Thyroid gland (tissue), 4 donors: ENCODE results near the gene ABR.

Source experiments
- POLR2A ChIP-seq, 2 donors: fragments of 450-650 bp; IDR thresholded peaks; one replicate each; pipeline ENCODE4 v1.6.1; 2017; ENCODE audit warnings: antibody characterized with exemption in 2 of 2, mild to moderate bottlenecking in 2 of 2, moderate library complexity in 1 of 2
- TF ChIP-seq, protein P1 (sequence below), 6 experiments: fragments of 200-600 bp in 3 of 6; fragments of 450-650 bp in 3 of 6; sonication (generic) in 3 of 6; IDR thresholded peaks; one replicate each; pipeline ENCODE4 v1.5.1; 2016 to 2019; ENCODE audit warnings: antibody characterized with exemption in 6 of 6, mild to moderate bottlenecking in 2 of 6, inconsistent platforms in 1 of 6, moderate library complexity in 1 of 6

DNA sequence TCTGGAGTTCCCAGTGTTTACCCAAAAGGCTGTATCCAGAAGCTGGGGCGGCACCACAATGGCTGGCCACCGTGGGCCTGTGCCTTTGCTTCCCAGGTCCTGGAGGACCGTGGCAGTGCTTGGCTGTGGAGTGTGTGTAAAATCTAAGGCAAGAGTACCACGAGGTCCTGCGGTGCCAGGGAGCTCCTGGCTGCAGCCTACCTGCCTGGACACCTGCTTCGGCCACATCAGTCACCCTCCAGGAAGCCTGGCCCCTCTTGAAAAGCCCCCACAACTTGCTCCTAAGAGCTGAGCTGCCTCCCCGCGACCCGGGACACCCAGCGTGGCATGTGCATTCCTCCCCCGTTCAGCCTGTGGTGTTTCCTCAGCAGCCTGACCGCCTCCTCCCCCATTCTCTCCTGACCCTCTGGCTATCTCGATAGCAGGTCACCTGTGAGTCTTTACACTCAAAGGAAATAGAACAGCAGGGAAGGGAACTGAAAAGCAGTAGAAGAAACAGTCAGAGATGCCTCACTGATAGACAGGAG, 174.9 kb downstream of the ABR start:
- TF ChIP-seq, protein P1, sequence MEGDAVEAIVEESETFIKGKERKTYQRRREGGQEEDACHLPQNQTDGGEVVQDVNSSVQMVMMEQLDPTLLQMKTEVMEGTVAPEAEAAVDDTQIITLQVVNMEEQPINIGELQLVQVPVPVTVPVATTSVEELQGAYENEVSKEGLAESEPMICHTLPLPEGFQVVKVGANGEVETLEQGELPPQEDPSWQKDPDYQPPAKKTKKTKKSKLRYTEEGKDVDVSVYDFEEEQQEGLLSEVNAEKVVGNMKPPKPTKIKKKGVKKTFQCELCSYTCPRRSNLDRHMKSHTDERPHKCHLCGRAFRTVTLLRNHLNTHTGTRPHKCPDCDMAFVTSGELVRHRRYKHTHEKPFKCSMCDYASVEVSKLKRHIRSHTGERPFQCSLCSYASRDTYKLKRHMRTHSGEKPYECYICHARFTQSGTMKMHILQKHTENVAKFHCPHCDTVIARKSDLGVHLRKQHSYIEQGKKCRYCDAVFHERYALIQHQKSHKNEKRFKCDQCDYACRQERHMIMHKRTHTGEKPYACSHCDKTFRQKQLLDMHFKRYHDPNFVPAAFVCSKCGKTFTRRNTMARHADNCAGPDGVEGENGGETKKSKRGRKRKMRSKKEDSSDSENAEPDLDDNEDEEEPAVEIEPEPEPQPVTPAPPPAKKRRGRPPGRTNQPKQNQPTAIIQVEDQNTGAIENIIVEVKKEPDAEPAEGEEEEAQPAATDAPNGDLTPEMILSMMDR (IDR thresholded peaks at IDR 0.05): no peak
- no peak for TF ChIP-seq POLR2A (IDR thresholded peaks at IDR 0.05)
